Upper lobe of right lung (tissue), 1 donor: ENCODE results near the gene FLRT3. TPM values are rescaled to one million over a fixed set of nuclear protein-coding genes. Genes with fewer than 3 reads are reported as not detected.

Source experiments
- ATAC-seq: fragments of 200-7000 bp; cut with Tn5 transposase; one replicate; pipeline ENCODE4 v1.9.1; 2020; ENCODE audit warnings: mild to moderate bottlenecking, moderate library complexity
- DNase-seq: peaks from one replicate; pipeline ENCODE4 v3.0.0-alpha.2; 2020
- H3K27ac ChIP-seq: fragments of 200-600 bp; one replicate; pipeline ENCODE4 v1.8.0; 2022
- H3K27me3 ChIP-seq: fragments of 200-600 bp; one replicate; pipeline ENCODE4 v1.8.0; 2022; ENCODE audit warnings: mild to moderate bottlenecking
- H3K36me3 ChIP-seq: fragments of 200-600 bp; one replicate; pipeline ENCODE4 v1.8.0; 2022
- H3K4me1 ChIP-seq: fragments of 200-600 bp; one replicate; pipeline ENCODE4 v1.8.0; 2022
- H3K4me3 ChIP-seq: fragments of 200-600 bp; one replicate; pipeline ENCODE4 v1.8.0; 2022; ENCODE audit warnings: mild to moderate bottlenecking
- H3K9me3 ChIP-seq: fragments of 200-600 bp; one replicate; pipeline ENCODE4 v1.8.0; 2022
- CTCF ChIP-seq: fragments of 200-600 bp; IDR thresholded peaks from one replicate; pipeline ENCODE4 v1.8.0; 2022; ENCODE audit warnings: antibody characterized with exemption
- intact Hi-C: fragments of 100-400 bp; cut with DNase I; formaldehyde crosslinking; loops from one replicate; pipeline ENCODE4 v1.11.0; 2022
- total RNA-seq: library from RNA; stranded (reverse); fragmentation: NEBNext Ultra II Directional; extraction: Animal tissue kit (Norgen Biotek cat#: 25700); gene quantifications from one replicate; pipeline ENCODE4 v1.2.1, GENCODE V29; 2021
- donor health status: DM: no; HTN: yes; CAD: no; lungs with severe emphysema.

Gene FLRT3
- total RNA-seq, 1 donor from 2014 or later: 71.2 TPM

- intact Hi-C loops: no loop called here
- H3K27ac ChIP-seq: peak overlapping the region; percentile 32
- TF ChIP-seq CTCF: no peak
- H3K9me3 ChIP-seq: no peaks in the 10 kb centered on the region
- H3K36me3 ChIP-seq: no peaks in the 10 kb centered on the region
- peak overlapping the region; percentile 48 for H3K4me3 ChIP-seq
- ATAC-seq (no peak), DNase-seq (no peak)
- no peaks in the 10 kb centered on the region for H3K4me1 ChIP-seq
- H3K27me3 ChIP-seq: no peaks in the 10 kb centered on the region
Measured at GRCh38 chr20:14335052-14335451, 2.4 kb downstream of the FLRT3 start.

GRCh38 chr20:14334306-14334930, 3.0 kb downstream of the FLRT3 start:
- Histone ChIP-seq H3K27me3 (no peaks in the 10 kb centered on the region), H3K27ac (peak overlapping the region; percentile 11), H3K4me3 (peak overlapping the region; percentile 48), H3K36me3 (no peaks in the 10 kb centered on the region), H3K4me1 (no peaks in the 10 kb centered on the region), H3K9me3 (no peaks in the 10 kb centered on the region)
- ATAC-seq (peak; percentile 63), DNase-seq (no peak)
- peak; percentile 36 for TF ChIP-seq CTCF
- intact Hi-C loops: no loop called here

GRCh38 chr20:14333721-14334120, 3.7 kb downstream of the FLRT3 start:
- ATAC-seq (no peak), DNase-seq (no peak)
- Histone ChIP-seq H3K36me3 (no peaks in the 10 kb centered on the region), H3K4me3 (peak overlapping the region; percentile 48), H3K9me3 (no peaks in the 10 kb centered on the region), H3K27me3 (no peaks in the 10 kb centered on the region), H3K4me1 (no peaks in the 10 kb centered on the region), H3K27ac (no peak overlapping the region)
- intact Hi-C loops: no loop called here
- no peak for TF ChIP-seq CTCF

GRCh38 chr20:14332866-14333265, 4.5 kb downstream of the FLRT3 start:
- H3K4me3 ChIP-seq: peak overlapping the region; percentile 48
- no peaks in the 10 kb centered on the region for H3K36me3 ChIP-seq
- no peak for DNase-seq

GRCh38 chr20:14331646-14332045, 5.8 kb downstream of the FLRT3 start:
- intact Hi-C loops: no loop called here
- H3K4me3 ChIP-seq: peak overlapping the region; percentile 6
- ATAC-seq (no peak), DNase-seq (no peak)
- no peaks in the 10 kb centered on the region for H3K27me3 ChIP-seq
- no peaks in the 10 kb centered on the region for H3K9me3 ChIP-seq
- no peak for TF ChIP-seq CTCF
- peaks cover 8% of the 10 kb centered on the region for H3K36me3 ChIP-seq
- H3K4me1 ChIP-seq: no peaks in the 10 kb centered on the region
- no peak overlapping the region for H3K27ac ChIP-seq

More at GRCh38 chr20:14332866-14333265, 4.5 kb downstream of the FLRT3 start:
- no peak for ATAC-seq
- H3K27me3 ChIP-seq: no peaks in the 10 kb centered on the region
- H3K9me3 ChIP-seq: no peaks in the 10 kb centered on the region
- intact Hi-C loops: no loop called here
- no peaks in the 10 kb centered on the region for H3K4me1 ChIP-seq
- peak overlapping the region; percentile 11 for H3K27ac ChIP-seq
- TF ChIP-seq CTCF: no peak

- Histone ChIP-seq H3K9me3 (no peaks in the 10 kb centered on the region), H3K4me3 (no peak overlapping the region), H3K36me3 (no peaks in the 10 kb centered on the region), H3K27me3 (no peaks in the 10 kb centered on the region), H3K27ac (no peak overlapping the region), H3K4me1 (no peaks in the 10 kb centered on the region)
- no peak for TF ChIP-seq CTCF
- ATAC-seq (no peak), DNase-seq (no peak)
- intact Hi-C loops: no loop called here
Measured at GRCh38 chr20:14319704-14320103, 17.7 kb downstream of the FLRT3 start.
